Measurements from ENCODE around the gene ABLIM3. TPM values are rescaled to one million over a fixed set of nuclear protein-coding genes. Genes with fewer than 3 reads are reported as not detected.

Gene ABLIM3
- total and polyA plus RNA-seq, 2 of the 13 experiments (the other 11 are each of a cell fraction or from before 2014, with no cell fraction given) = 0.53 to 6.3 TPM

GRCh38 chr5:149221326-149221725 is 80.0 kb downstream of the ABLIM3 start:
- no peaks in the 10 kb centered on the region for H3K36me3 ChIP-seq (replicated peaks in 1 of 2; ENCODE audit: control insufficient read depth in 1 of 2, insufficient read depth in 2 of 2, low read length in 2 of 2)
- H3K27ac ChIP-seq (ENCODE audit: extremely low read length, insufficient read depth, low read length) = peak overlapping the region; percentile 51
- peaks cover 30% of the 10 kb centered on the region for H3K4me1 ChIP-seq (ENCODE audit: insufficient read depth, low read length)
- WGBS (ENCODE audit: low lambda C conversion rate) = 8% methylated on average over 1 of the region's 1 CpG
- H3K4me3 ChIP-seq (replicated peaks in 1 of 3; ENCODE audit: insufficient read depth in 1 of 3, low read depth in 2 of 3, low read length in 3 of 3) = no peak overlapping the region; a peak in 1 of 6 replicates
- TF ChIP-seq CERS6 (CRISPR knock-in tag; IDR thresholded peaks at IDR 0.05) = no peak
- TSS peak; percentile 62 for BruUV-seq (replicated peaks)
- peak overlapping the region; percentile 30 for H3K9ac ChIP-seq (ENCODE audit: insufficient read depth, low read depth, low read length)
- no peaks in the 10 kb centered on the region for H3K27me3 ChIP-seq (ENCODE audit: control insufficient read depth in 1 of 2, insufficient read depth in 2 of 2, low read length in 2 of 2)
- CTCF ChIA-PET (ENCODE audit: low intra/inter-chr PET ratio, low total read pairs) = interaction anchor here (1.0 kb wide), 1 partner anchor 8 kb away, joined by 3 read pairs; no protein-coding TSS in a partner anchor
- peak; percentile 18 for DNase-seq (ENCODE audit: low spot score)
- intact Hi-C loops (cut with micrococcal nuclease; ENCODE audit: unreplicated experiment) (loop anchor here (2.0 to 10.0 kb wide), 2 partner anchors 47 to 157 kb away; partner anchors contain the start of gene SH3TC2), in situ Hi-C loops (cut with HindIII; ENCODE audit: extremely low pct_ligation_motif_present, low pct_unique_long_range_greater_than_20kb) (no loop called here)
- no peaks in the 10 kb centered on the region for H3K9me3 ChIP-seq (ENCODE audit: low read length)
- ATAC-seq = peak; percentile 59
- peak overlapping the region; percentile 66 for H3K4me2 ChIP-seq (ENCODE audit: low read depth, low read length)
- no peak overlapping the region for H2AFZ ChIP-seq (ENCODE audit: low read length)
- no peaks in the 10 kb centered on the region for H4K20me1 ChIP-seq (ENCODE audit: insufficient read depth, low read length)
- FAIRE-seq = no peak
- POLR2A ChIA-PET = interaction anchor here (1.0 to 1.3 kb wide), 2 partner anchors 48 to 78 kb away, joined by 3 to 15 read pairs; no protein-coding TSS in a partner anchor
- no peaks in the 10 kb centered on the region for H3K79me2 ChIP-seq (ENCODE audit: insufficient read depth, low read length)

GRCh38 chr5:149221731-149222342 is 80.5 kb downstream of the ABLIM3 start:
- ATAC-seq (no peak), FAIRE-seq (no peak), DNase-seq (ENCODE audit: low spot score) (no peak)
- Histone ChIP-seq H3K4me1 (ENCODE audit: insufficient read depth, low read length) (peaks cover 30% of the 10 kb centered on the region), H3K9ac (ENCODE audit: insufficient read depth, low read depth, low read length) (peak overlapping the region; percentile 5; the same call in 1 of the 2 replicates), H3K79me2 (ENCODE audit: insufficient read depth, low read length) (no peaks in the 10 kb centered on the region), H2AFZ (ENCODE audit: low read length) (no peak overlapping the region), H3K9me3 (ENCODE audit: low read length) (no peaks in the 10 kb centered on the region), H3K4me3 (replicated peaks in 1 of 3; ENCODE audit: insufficient read depth in 1 of 3, low read depth in 2 of 3, low read length in 3 of 3) (no peak overlapping the region), H3K36me3 (replicated peaks in 1 of 2; ENCODE audit: control insufficient read depth in 1 of 2, insufficient read depth in 2 of 2, low read length in 2 of 2) (no peaks in the 10 kb centered on the region), H3K27me3 (ENCODE audit: control insufficient read depth in 1 of 2, insufficient read depth in 2 of 2, low read length in 2 of 2) (no peaks in the 10 kb centered on the region), H4K20me1 (ENCODE audit: insufficient read depth, low read length) (no peaks in the 10 kb centered on the region), H3K27ac (ENCODE audit: extremely low read length, insufficient read depth, low read length) (no peak overlapping the region), H3K4me2 (ENCODE audit: low read depth, low read length) (peak overlapping the region; percentile 66)
- TF ChIP-seq RARG (CRISPR knock-in tag; IDR thresholded peaks at IDR 0.05; ENCODE audit: low read depth) (no peak), FOSL1 (CRISPR knock-in tag; IDR thresholded peaks at IDR 0.05; ENCODE audit: borderline replicate concordance) (no peak), SP5 (CRISPR knock-in tag; IDR thresholded peaks at IDR 0.05; ENCODE audit: borderline replicate concordance, low read depth) (no peak), ZBTB7B (CRISPR knock-in tag; IDR thresholded peaks at IDR 0.05) (no peak), HCFC1 (IDR thresholded peaks at IDR 0.05; ENCODE audit: low read depth, low read length) (no peak), ZMAT3 (CRISPR knock-in tag; conservative IDR thresholded peaks at IDR 0.05) (no peak), YEATS2 (CRISPR knock-in tag; IDR thresholded peaks at IDR 0.05; ENCODE audit: borderline replicate concordance) (no peak), ZNF142 (CRISPR knock-in tag; IDR thresholded peaks at IDR 0.05) (no peak), JUN (CRISPR knock-in tag; IDR thresholded peaks at IDR 0.05) (no peak)
- BruUV-seq (replicated peaks) = no TSS peak
- in situ Hi-C loops (cut with HindIII; ENCODE audit: extremely low pct_ligation_motif_present, low pct_unique_long_range_greater_than_20kb) = no loop called here
- CTCF ChIA-PET (ENCODE audit: low intra/inter-chr PET ratio, low total read pairs) = no interaction called here
- 79% methylated on average over 4 of the region's 4 CpGs for WGBS (ENCODE audit: low lambda C conversion rate)
- intact Hi-C loops (cut with micrococcal nuclease; ENCODE audit: unreplicated experiment) = loop anchor here (2.0 to 10.0 kb wide), 2 partner anchors 47 to 157 kb away; partner anchors contain the start of gene SH3TC2
- POLR2A ChIA-PET = interaction anchor here (1.0 kb wide), 1 partner anchor 78 kb away, joined by 3 read pairs; no protein-coding TSS in a partner anchor
